GM18505 (cell line): ENCODE measurements around the gene STOML1.
"Not testable (repeated sequence)": the region's sequence is repeated elsewhere in the genome, so short reads cannot be mapped to it uniquely, and the experiment has no call there.

ENCODE experiments used
- ATAC-seq: cut with Tn5 transposase; IDR thresholded peaks from one replicate; pipeline ENCODE4 v1.9.1; 2021; ENCODE audit not compliant: unreplicated experiment
- POLR2A ChIP-seq: IDR thresholded peaks from 4 replicates; pipeline ENCODE4 v1.6.1; 2011; ENCODE audit warnings: borderline replicate concordance; ENCODE audit not compliant: insufficient read depth, insufficient read length; ENCODE audit errors: extremely low read depth

Gene STOML1

DNA sequence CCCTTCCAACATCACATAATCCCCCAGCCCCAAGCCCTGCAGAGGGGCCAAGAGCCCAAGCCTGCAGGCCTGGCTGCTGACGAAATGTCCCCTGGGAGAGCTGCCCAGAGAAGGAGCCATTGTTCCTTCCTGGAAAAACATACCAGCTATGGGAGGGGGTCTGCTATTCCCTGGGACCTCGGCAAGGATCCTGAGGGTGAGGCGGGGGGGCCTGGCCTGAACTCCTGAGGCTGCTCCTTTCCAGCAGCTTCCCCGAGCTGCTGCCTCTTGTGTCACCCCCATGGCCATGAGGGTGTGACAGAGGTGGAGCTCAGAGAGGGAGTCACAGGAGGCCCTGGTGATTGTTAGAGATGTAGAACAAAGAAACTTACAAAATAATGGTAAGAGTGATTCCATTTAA lies 53.0 kb downstream of the STOML1 start:
- no peak for ATAC-seq
- no peak for TF ChIP-seq POLR2A

DNA sequence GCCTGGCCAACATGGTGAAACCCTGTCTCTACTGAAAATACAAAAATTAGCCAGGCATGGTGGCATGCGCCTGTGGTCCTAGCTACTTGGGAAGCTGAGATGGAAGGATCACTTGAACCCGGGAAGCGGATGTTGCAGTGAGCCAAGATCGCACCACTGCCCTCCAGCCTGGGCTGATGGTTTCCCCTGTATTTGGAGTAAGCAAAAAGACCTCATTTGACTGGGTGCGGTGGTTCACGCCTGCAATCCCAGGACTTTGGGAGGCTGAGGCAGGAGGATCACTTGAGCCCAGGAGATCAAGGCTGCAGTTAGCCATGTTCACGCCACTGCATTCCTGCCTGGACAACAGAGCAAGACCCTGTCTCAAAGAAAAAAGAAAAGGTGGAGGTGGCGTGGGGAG lies 53.6 kb downstream of the STOML1 start:
- ATAC-seq = not testable (repeated sequence)

DNA sequence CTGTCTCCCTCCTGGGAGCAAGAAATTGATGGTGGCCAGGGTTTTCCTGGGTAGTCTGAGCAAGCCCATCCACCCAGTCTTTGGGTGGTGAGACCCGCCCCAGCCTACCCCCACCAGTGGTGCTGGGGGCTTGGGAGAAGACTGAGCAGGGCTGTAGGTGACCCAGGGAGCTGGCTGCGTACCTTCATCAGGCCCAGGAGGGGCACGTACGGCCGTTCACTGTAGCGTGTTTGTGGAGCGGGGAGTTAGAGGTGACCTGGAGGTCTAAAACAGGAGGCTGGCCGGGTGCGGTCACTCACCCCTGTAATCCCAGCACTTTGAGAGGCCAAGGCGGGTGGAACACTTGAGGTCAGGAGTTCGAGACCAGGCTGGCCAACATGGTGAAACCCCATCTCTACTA lies 54.4 kb downstream of the STOML1 start:
- ATAC-seq = no peak
- TF ChIP-seq POLR2A = no peak

DNA sequence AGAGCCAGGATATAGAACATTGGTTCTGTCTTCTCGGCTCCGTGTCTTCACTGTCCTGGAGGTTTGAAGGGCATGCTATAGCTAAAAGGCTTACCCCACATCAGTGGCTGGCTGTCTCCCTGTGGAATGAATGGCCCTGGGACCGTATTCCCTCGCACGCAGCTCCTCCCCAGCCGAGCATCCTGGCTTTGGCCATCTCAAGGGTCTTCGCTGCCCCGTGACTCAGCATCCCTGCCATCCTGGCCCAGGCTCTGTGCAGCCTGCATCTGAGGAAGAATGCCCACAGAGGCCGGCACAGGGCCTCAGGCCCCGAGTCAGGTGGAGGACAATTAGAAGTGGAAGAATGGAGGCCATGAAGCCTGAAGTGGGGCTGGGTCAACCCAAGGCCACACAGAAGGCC lies 54.8 kb downstream of the STOML1 start:
- no peak for ATAC-seq
- no peak for TF ChIP-seq POLR2A

DNA sequence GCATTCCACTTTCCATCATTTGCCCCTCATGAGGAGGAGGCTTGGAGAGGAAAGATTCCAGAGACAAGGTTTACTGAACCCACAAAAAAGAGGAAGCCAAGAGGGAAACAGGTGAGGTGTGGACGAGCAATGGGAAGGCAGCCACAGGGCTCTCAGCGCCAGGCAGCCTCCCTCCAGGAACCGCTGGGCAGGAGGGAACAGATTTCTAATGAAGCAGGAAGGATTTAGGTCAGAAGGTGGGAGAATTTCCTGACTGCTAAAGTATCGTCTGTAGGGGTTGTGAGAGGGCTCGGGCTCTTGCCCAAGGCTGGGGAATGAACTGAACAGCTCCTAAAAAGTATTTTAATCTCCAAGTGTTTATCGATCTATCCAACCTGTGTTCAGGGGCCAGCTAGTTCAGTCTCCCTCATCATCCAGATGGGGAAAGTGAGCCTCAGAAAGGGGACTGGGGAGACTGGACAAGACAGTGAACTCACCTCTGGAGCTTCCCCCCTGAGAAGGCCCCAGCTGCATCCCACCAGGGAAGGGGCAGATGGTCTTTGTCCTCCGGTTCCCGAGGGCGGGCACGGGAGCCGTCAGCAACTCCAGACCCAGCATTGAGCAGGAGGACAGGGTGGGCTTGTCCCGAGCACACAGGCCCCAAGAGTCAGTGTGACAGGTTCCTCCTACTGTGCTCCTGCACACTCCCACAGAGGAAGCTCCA lies 55.4 kb downstream of the STOML1 start:
- no peak for TF ChIP-seq POLR2A
- no peak for ATAC-seq

DNA sequence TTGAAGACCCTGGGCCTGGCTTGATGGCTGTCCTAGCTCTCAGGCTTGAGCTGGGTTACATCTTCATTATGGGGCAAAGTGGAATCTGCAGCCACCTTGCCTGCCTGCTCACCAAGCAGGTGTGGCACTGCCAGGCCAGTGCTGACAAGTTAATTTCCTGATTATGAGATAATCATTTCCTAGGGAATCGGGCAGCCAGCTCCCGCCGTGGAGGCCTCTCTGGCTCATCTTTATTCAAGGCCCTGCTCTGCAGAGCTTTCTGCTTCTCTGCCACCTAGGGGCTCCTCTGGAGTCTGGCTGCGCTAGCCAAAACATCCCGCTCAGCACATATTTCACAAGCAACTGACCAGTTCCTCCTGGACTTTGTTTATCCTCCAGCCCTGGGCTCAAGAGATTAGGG lies 55.9 kb downstream of the STOML1 start:
- no peak for ATAC-seq
- no peak for TF ChIP-seq POLR2A

DNA sequence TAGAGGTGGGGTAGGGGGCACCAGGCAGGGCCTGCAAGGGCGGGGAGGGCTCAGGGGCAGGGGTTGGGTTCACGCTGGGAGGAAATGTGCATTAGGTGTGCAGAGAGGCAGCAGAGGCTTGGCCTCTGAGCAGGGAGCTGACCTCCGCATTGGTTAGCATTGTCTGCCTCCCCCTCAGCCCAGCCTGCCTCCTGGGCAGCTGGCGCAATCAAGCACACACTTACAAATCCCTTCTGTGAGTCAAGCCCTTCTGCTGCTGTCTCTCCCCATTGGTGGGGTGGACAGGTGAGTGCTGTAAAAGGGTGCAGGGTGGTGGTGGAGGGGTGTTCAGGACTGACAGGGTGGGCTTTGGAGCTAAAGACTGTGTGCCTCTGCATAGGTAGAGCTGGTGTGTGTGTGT lies 56.5 kb downstream of the STOML1 start:
- no peak for ATAC-seq
- TF ChIP-seq POLR2A = no peak

DNA sequence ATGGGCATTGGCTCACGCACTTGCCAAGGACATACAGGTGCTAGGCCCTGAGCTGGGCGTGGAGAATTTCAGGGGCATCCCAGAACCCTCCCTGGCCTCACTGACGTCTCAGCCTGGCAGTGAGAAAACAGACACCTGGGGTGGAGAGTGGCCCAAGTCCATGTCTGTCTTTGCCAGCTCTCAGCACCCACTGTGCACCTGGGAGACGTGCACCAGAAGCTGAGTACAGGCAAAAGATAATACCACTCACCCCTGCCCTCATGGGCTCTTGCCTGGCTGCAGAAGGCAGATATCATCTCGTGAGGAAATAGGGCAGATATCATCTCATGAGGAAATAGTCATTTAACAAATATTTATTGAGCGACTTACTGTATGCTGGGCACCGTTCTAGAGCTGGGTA lies 57.8 kb downstream of the STOML1 start:
- TF ChIP-seq POLR2A = no peak
- no peak for ATAC-seq

DNA sequence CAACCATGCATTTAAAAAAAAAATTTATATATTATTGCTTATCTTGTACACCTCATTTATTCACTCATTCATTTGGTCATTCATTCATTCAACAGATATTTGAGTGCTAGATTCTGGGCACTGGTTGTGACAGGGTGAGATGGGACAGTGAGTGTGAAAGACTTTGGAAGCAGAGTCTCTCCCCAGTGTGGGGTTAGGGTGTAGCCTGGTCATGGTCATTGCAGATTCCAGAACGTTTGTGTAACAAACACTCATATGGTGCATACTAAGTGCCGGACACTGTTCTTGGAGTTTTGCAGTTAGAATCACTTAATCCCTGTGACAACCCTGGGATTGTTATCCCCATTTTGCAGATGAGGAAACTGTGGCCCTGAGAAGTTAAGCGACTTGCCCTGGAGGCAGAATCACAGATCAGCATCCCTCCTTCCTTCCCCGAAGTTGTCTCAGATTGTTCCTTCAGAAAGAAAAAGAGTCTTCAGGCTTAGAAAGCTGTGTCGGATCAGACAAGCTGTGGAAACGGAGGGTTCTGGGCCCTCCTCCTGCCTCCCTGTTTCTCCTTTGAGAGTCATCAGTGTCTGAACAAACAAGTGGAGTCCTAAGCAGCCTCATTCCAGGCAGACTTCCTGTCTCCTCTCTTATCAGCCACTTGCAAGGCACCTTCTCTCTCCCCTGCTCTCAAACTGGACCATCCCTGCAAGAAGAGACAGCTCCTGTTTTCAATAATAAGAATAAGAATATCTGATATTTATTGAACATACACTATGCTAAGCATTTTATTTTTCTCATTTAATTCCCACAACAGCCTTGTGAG lies 59.5 kb downstream of the STOML1 start:
- no peak for ATAC-seq

DNA sequence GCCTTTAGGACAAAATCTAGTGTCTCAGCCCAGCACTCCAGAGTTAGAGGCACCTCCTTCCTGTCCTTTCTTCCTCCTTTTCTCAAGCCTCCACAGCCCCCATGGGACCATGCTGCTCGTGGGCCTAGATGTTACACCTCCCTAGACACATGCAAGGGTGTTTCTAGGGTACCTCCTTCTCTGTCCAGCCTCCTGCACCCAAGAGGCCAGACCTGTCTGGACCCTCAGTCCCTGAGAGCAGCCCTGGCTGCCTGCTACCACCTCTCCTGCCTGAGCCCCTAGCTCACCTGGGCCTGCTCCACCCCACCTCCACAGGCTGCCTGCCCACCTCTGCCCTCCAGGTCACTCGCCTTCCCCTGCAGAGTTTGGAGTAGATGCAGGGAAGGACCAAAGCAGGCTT lies 60.7 kb downstream of the STOML1 start:
- no peak for TF ChIP-seq POLR2A

More for the DNA sequence above, 59.5 kb downstream of the STOML1 start:
- TF ChIP-seq POLR2A = no peak

DNA sequence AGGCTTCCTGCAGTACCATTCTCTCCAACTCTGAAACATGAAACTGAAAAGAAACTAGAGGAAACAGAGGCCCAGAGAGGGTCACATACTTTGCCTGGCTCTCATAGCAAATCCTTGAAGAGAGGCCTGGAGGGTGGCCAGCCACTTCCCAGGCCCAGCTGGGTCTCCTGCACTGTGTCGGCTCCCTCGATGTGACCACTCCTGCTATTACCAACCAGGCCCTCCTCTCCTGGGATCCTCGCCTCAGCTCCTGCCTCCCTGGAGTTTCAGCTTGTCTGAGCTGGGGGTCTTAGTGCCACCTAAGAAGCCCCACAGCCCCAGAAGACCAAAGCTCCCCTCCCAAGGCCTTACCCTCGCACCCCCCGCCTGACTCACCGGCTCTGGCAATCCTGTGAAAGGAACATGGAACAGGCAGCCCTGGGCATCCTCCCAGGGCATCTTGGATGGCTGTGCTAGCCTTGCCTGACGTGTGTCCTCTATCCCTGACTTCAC lies 61.3 kb downstream of the STOML1 start:
- TF ChIP-seq POLR2A = no peak
- ATAC-seq = no peak

More for the DNA sequence above, 60.7 kb downstream of the STOML1 start:
- no peak for ATAC-seq

DNA sequence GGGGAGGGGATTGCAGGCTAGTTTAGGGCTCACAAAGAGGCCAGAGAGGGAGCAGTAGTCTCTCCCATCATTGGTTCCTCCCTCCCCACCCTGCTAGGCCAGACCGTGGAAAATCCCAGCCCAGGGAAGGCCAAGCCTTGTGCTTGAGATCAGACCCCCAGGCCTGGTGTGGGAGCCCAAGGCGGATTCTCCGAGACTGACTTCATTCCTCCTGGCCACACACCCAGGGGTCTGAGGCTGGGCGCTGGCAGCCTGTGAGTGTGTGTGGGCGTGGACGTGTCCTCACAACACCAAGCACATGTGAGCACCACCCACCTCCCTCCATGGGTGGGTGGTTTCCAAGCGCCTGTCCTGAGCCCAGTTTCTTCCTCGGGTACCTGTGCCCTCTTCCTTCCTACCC lies 61.7 kb downstream of the STOML1 start:
- no peak for TF ChIP-seq POLR2A

DNA sequence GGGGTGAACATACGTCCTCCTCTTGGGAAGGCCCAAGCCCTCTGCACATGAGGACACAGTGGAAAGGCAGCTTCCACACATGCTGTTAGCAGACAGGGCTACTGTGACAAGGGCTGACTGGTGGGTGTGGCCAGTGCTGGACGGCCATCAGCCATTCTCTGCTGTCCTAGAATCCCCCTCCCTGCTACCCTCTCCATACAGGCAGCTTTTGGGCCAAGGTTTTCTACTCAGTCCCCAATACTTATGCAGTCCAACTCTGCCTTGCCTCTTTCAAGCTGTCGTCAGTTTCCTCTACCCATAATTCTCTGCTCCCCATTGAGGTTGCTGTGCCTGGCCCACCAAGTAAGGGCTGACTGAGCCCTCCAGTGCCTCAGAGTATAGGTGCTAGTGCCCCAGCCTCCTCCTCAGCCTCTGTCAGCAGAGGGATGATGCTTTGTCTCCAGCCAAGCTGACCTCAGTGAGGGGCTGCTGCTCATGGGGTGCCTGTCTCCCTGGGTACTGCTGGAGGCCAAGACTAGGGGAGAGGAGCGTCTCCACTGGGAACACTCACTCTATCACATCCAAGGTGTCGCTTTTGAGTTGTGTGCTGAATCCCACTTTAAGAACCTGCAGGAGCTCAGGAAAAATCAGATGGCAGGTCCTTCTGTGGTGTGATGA lies 63.0 kb downstream of the STOML1 start:
- no peak for ATAC-seq
- no peak for TF ChIP-seq POLR2A

More for the DNA sequence above, 61.7 kb downstream of the STOML1 start:
- no peak for ATAC-seq
